Melanocyte of skin (primary cell): Measurements from ENCODE around the gene RHOB. TPM values are rescaled to one million over a fixed set of nuclear protein-coding genes. Genes with fewer than 3 reads are reported as not detected.

ENCODE experiments used
- small RNA-seq, 2 donors: library from RNA; depleted of rRNA; stranded (forward); fragments of <200 nt; gene quantifications; one replicate each; pipeline ENCODE3, GENCODE V24; 2012
- total RNA-seq, 2 donors: library from RNA; depleted of rRNA; stranded (reverse); fragments of >200 nt; gene quantifications; 2 replicates each; pipeline ENCODE4 v1.2.3, GENCODE V29; 2012

RHOB gene
- total RNA-seq = 100 to 1,000 TPM; 111 to 145 TPM

DNA sequence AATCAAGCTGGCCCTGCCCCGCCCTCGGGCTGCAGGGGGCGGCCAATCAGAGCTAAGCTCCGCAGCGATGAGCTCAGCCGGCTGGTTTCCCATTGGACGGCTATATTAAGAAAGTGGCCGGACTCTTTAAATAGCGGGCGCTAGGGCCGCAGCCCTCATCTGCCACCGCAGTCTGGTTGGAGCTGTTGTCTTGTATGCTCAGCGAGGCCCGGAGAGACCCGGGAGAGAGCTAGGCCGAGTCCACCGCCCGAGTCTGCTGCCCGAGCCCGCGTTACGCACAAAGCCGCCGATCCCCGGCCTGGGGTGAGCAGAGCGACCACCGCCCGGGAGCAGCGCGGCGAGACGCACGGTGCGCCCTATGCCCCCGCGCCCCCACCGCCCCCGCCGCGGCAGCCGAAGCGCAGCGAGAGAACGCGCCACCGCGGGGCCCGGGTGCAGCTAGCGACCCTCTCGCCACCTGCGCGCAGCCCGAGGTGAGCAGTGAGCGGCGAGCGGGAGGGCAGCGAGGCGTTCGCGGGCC is at the start of gene RHOB:
RHOB (plus strand) TSS at position 158 of the 520 bp plus-strand sequence. CDS start 392 bp downstream, outside the sequence.

Small RNAs within 50 kb of the gene (small RNA-seq; reads per million reads assigned to genes)
- gene RF00019 (0 reads per million in 2 donors), gene RNA5SP86 (0 reads per million in 2 donors)

Other genes with a start within 250 kb of the RHOB start
- 10 to 100 TPM in 1 of 2 donors, 1 to 10 TPM in 1; 6.5 to 11.7 TPM for gene SDC1, start 221.9 kb upstream of the RHOB start, total RNA-seq
- gene PUM2, start 96.2 kb upstream of the RHOB start, total RNA-seq = 10 to 100 TPM; 38.9 to 53.3 TPM
- 10 to 100 TPM; 41.6 to 43.0 TPM for gene HS1BP3, start 204.0 kb downstream of the RHOB start, total RNA-seq
- gene GDF7, start 220.1 kb downstream of the RHOB start, total RNA-seq = under 1 TPM; under 0.01 TPM